GM18508 (cell line): ENCODE measurements around the gene GRK3.
"Not testable (repeated sequence)": the region's sequence is repeated elsewhere in the genome, so short reads cannot be mapped to it uniquely, and the experiment has no call there.

Experiments used
- ATAC-seq: cut with Tn5 transposase; IDR thresholded peaks from one replicate; pipeline ENCODE4 v1.9.1; 2021; ENCODE audit warnings: moderate number of reproducible peaks; ENCODE audit not compliant: insufficient read depth, unreplicated experiment

GRK3 gene

GRCh38 chr22:25564320-25564978 lies at the start of gene GRK3:
Gene GRK3, plus strand, starts transcription at chr22:25564675. Its CDS starts 366 bp downstream, at chr22:25565041.
- no peak for ATAC-seq

- ATAC-seq = no peak
Measured at GRCh38 chr22:25518000-25518663, 46.3 kb upstream of the GRK3 start.

- ATAC-seq = no peak
Measured at GRCh38 chr22:25525376-25525775, 39.1 kb upstream of the GRK3 start.

GRCh38 chr22:25525804-25526584 lies 38.5 kb upstream of the GRK3 start:
- not testable (repeated sequence) for ATAC-seq

- not testable (repeated sequence) for ATAC-seq
Measured at GRCh38 chr22:25527016-25527415, 37.5 kb upstream of the GRK3 start.

GRCh38 chr22:25528068-25528467 lies 36.4 kb upstream of the GRK3 start:
- not testable (repeated sequence) for ATAC-seq

- not testable (repeated sequence) for ATAC-seq
Measured at GRCh38 chr22:25529059-25529458, 35.4 kb upstream of the GRK3 start.

GRCh38 chr22:25529541-25530137 lies 34.8 kb upstream of the GRK3 start:
- ATAC-seq = not testable (repeated sequence)

- ATAC-seq = not testable (repeated sequence)
Measured at GRCh38 chr22:25531677-25532076, 32.8 kb upstream of the GRK3 start.

GRCh38 chr22:25534724-25535123 lies 29.8 kb upstream of the GRK3 start:
- ATAC-seq = no peak

- no peak for ATAC-seq
Measured at GRCh38 chr22:25536589-25536988, 27.9 kb upstream of the GRK3 start.

GRCh38 chr22:25540166-25540907 lies 24.1 kb upstream of the GRK3 start:
- ATAC-seq = no peak

- ATAC-seq = no peak
Measured at GRCh38 chr22:25540908-25541660, 23.4 kb upstream of the GRK3 start.

- ATAC-seq = no peak
Measured at GRCh38 chr22:25542191-25542590, 22.3 kb upstream of the GRK3 start.

GRCh38 chr22:25542720-25543402 lies 21.6 kb upstream of the GRK3 start:
- no peak for ATAC-seq

- no peak for ATAC-seq
Measured at GRCh38 chr22:25545146-25545545, 19.3 kb upstream of the GRK3 start.

GRCh38 chr22:25545672-25546071 lies 18.8 kb upstream of the GRK3 start:
- no peak for ATAC-seq

- no peak for ATAC-seq
Measured at GRCh38 chr22:25546242-25546641, 18.2 kb upstream of the GRK3 start.

GRCh38 chr22:25546751-25547150 lies 17.7 kb upstream of the GRK3 start:
- ATAC-seq = no peak
